GM18505 (cell line): ENCODE measurements around the gene AKAP6.

Source experiments
- ATAC-seq: cut with Tn5 transposase; IDR thresholded peaks from one replicate; pipeline ENCODE4 v1.9.1; 2021; ENCODE audit not compliant: unreplicated experiment
- POLR2A ChIP-seq: IDR thresholded peaks from 4 replicates; pipeline ENCODE4 v1.6.1; 2011; ENCODE audit warnings: borderline replicate concordance; ENCODE audit not compliant: insufficient read depth, insufficient read length; ENCODE audit errors: extremely low read depth

Gene AKAP6

DNA sequence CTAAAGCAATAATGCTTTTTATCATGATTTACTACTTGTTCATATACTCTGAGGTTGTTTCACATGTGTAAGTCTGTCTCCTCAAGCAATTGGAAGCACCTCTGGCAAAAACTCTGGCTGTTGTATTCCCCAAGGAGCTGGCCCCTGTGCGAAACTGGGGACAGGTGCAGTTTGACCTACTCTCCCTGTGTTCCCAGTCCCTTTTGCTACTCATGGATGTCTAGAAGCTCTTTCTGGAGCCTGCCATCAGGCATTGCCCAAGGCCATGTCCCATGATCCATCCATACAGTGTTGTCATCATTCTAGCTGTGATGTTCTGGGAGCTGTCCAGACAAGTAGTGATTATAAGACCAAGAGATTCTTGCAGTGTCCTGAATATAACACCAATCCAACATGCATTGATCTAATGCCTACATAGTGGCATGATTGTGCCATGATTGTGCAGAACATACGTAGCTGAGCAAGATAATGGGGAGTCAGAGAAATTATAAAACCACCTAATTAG lies 14.9 kb downstream of the AKAP6 start:
- ATAC-seq: no peak
- TF ChIP-seq POLR2A: no peak

DNA sequence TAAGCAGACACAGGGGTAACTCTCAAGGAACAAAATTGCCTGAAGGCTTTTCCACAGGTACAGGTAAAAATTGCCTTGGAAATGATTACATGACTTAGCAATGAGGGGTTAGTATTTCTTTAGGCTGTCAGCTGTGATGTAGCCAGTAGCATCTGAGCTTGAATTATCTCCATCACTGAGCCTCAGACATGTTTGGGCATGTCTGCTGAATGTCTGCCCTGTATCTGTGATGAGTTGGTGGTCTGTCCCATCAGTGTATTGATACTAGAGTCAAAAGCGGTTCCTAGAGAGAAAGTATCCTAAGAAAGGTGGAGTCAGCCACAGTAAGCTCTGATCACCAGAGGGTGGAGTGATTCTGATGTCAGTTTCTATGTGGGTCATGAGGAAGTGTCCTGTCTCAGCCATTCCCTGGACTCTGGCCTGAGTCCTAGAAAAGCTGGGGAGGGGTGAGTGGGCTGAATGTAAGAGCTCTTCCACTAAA lies 16.3 kb downstream of the AKAP6 start:
- no peak for ATAC-seq
- no peak for TF ChIP-seq POLR2A

DNA sequence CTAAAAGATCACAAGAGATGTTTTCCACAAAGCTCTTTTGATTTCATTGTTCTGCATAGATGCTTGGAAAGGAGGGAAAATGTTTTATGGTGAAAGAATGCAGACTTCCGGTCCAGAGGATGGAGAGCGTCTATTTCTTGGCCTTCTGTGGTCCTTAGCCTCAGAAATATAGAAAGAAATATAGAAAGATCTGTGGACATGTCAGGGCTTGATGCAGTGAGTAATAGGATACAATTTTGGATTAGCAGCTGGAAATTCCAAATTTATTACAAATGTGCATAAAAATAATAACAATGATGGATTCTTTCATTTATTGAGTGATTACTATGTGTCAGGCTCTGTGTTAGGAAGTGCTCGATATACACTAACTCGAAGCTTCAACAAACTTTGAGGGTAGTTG lies 20.2 kb downstream of the AKAP6 start:
- ATAC-seq: no peak
- no peak for TF ChIP-seq POLR2A

DNA sequence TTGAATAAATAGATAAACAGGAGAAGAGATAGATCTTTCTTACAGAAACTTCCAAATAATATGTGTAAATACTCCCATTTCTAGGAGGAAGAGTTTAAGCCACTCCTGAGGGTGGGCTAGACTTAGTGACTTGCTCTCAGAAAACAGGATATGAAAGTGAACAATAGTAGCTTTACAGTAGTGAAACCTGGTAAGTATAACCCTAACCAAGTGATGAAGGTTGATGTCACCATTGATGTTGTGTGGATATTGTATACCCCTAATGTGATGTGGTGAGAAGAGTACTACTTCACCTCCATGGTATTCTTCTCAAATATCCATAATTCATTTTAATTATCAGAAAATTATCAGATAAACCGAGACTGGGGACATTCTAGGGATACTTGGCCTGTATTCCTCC lies 20.9 kb downstream of the AKAP6 start:
- TF ChIP-seq POLR2A: no peak
- ATAC-seq: peak; percentile 100

DNA sequence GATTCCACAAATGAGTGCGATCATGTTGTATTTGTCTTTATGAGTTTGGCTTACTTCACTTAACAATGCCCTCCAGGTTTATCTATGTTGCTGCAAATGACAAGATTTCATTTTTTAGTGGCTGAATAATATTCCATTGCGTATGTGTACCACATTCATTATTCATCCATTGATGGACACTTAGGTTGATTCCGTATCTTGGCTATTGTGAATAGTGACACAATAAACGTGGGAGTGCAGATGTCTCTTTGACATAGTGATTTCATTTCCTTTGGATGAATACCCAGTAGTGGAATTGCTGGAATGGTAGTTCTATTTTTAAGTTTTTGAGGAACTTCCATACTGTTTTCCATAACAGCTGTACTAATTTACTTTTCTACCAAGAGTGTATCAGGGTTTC lies 23.5 kb downstream of the AKAP6 start:
- no peak for TF ChIP-seq POLR2A
- no peak for ATAC-seq

DNA sequence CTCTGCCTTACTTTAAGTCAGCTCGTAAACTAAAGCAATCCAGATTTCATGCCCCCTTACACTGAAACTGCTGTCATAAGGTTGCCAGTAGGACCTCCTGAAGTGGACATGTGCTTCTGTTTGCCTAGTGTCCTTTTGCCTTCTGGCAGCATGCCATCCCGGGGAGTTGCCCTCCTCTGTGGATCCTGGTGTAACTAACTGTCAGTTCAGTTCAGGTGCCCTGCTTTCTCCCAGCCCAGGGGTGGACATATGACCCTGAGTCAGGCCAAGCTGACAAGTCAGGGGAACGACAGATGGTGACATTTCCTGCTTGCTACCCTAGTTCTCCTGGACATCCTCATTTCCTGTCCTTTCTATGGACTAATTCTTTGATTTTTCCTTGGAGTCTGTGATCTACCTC lies 25.6 kb downstream of the AKAP6 start:
- ATAC-seq: no peak
- TF ChIP-seq POLR2A: no peak

DNA sequence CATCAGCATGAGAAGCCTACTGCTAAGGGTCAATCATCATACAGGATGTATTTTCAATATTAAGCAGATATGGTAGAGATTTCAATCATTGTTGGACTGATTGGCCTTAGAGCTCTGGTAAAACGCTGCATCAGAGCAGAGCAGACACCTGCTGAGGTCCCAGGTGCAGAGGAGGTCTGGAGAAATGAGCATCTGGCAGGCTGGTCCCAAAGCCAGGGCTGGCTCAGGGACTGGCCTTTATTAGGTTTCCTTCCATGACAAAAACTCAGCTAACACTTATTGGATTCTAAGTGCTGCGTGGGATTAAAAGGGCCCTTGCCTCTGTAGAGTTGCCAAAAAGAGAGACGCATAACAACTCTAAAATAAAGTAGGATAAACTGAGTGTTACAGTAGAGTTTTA lies 29.7 kb downstream of the AKAP6 start:
- TF ChIP-seq POLR2A: no peak
- ATAC-seq: no peak

DNA sequence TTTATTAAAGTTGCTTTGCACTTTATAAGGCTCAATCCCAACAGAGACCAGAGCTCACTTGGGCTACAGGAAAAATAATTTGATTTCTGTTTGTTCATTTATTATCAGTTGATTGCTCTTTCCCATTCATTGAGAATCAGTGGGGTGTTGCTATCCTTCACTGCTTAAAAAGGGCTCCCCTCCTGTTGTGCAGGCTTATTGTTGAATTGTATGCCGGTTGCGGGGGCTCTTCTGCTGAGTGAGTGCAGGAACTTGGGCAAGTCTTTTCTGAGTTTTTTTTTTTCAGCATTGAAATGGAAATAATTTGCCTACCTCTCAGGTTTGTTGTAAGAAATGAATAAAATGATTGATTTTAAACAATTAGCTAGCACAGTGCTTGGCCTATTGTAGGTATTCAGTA lies 32.6 kb downstream of the AKAP6 start:
- ATAC-seq: no peak
- no peak for TF ChIP-seq POLR2A

DNA sequence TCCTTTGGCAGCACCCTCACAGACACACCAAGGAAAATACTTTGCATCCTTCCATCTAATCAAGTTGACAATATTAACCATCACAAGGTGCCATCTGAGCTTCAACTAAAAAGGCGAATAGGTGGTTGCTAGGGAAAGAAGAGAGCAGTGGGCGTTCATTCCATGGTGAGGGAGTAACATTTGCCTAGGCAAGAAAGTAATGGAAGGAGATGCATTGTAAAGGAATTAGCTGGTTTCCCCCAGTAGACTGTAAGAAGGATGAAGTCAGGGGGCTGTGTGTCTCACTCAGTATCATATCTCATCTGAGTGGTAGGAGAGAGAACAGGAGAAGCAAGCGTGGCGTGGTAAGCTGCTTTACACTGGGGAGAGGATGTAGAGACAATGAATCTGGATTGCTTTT lies 34.7 kb downstream of the AKAP6 start:
- no peak for ATAC-seq
- TF ChIP-seq POLR2A: no peak

DNA sequence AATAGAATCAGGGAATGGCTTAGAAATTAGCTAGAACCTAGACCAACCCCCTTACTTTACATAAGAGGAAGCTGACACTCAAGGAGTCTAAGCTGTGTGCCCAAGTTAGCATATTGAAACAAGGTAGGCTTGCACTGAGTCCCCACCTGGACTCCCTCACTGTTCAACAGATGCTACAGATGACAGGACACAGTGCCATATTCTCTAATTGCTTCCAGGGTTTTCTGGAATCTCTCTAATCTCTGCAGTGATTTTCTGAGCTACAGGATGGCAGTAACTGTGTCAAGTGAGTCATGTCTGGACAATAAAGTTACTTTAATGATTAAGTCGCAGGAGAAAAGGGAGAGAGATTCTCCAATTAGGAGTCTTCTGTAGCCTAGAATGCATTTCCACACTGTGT lies 35.8 kb downstream of the AKAP6 start:
- no peak for TF ChIP-seq POLR2A
- ATAC-seq: no peak

DNA sequence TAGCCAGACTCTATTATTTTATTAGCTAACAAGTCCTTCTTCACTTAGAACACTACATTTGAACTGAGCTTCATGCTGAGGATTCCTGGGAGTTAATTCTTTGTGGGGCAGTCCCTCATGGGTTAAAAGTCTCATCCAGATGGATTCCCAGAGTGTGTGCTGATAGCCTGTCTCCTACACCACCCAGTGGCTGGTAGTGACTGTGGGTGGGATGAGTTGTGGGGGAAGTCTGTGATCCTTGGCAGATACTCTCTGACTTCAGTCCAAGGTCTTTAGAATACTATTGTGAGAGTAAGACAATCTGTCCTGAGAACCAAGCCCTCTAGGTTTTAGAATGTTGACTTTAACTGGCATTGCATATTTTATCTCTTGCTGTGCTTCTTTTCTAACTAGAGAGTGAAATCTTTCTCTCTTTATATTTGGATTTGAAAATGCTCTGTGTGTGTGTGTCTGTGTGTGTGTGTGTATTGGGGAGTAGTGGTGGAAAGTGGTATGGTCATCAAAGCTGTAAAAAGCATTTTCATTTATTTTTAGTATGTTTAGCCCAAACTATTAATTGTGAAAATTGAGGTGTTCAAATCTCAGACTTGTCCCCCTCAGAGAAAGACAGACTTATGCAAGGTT lies 37.3 kb downstream of the AKAP6 start:
- no peak for ATAC-seq
- no peak for TF ChIP-seq POLR2A

DNA sequence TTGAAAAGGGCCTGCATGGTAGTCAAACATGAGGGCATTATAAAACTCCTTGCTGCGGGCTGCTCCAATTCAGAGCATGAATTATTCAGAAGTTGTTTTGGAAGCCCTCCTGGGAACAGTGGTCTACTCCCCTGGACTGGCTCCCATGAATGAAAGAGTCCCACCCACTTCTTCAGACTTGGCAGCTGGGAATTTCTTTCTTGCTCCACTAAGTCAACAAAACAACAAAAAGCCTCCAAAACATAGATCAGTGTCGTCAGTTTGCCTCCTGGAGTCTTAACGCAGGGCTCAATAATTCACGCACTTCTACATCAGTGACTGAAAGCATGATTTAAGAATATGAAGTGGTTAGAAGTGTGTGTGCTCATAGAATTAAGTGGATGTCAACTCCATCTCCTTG lies 37.9 kb downstream of the AKAP6 start:
- no peak for TF ChIP-seq POLR2A
- no peak for ATAC-seq

DNA sequence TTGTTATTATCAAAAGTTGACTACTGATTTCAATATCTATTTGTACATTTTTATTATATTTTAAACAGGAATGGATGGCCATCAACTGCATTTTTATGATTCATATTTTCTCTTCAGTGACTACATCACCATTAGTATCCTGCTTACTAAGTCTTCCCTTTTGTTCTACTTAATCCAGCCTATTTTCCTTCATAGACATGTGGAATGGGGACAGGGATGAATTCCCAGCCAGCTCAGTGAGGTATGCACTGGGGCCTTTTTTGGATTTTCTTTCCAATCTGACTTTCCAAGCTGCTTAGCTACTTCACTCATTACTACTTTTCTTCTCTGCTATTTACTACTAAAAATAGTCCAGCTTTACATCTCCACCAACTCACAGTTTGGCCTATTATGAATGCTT lies 38.4 kb downstream of the AKAP6 start:
- no peak for ATAC-seq
- no peak for TF ChIP-seq POLR2A

DNA sequence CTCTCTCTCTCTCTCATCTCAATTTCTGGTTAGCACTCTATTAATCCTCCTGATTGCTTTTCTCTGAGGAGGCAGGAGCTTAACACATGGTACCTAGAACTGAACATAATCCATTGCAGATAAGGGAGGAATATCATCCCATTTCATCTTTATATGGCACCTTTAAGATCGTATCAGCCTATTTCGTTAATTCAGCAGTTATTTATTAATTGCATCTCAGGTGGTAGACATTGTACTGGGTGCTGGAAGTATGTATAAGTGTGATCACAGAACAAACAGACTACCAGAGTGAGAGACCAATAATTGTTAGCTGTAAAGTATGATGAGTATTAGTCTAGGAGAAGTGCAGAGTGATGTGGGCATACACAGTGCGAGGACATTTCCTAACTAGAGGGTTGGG lies 39.0 kb downstream of the AKAP6 start:
- no peak for ATAC-seq
- TF ChIP-seq POLR2A: no peak

DNA sequence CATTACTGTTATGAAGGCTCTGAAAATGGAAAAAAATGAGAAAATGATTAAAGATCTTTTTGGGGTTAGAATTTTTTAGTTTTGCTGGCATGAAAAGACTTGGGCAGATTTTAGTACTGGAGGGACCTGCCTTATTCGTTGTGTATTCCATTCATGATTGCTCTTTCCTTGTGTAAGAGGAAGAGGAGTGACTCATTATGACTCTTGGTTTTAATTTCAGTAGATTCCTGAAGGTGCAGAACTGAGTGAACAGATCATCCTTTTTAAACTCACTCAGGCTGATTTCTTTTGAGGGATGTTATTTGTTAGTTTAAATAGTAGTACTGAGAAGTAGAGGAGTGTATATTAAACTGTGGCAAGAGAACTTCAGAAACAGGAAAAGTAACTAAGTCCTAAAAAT lies 41.6 kb downstream of the AKAP6 start:
- TF ChIP-seq POLR2A: no peak
- ATAC-seq: no peak
